H1 (cell line): ENCODE measurements around the gene ADCY9. TPM values are rescaled to one million over a fixed set of nuclear protein-coding genes. Genes with fewer than 3 reads are reported as not detected.

Experiments used
- CTCF ChIA-PET: fragments of 300-600 bp; sonication (Branson Sonifier 250); formaldehyde crosslinking; loops from one replicate; lab custom pipeline; 2021; ENCODE audit not compliant: partially characterized antibody; lab: Charles Lee
- POLR2A ChIA-PET: fragments of 300-600 bp; sonication (Branson Sonifier 250); formaldehyde crosslinking; loops from one replicate; lab custom pipeline; 2021; ENCODE audit warnings: inconsistent platforms; ENCODE audit not compliant: partially characterized antibody; lab: Charles Lee
- DNase-seq, 2 experiments: peaks; one replicate each; pipeline versions ENCODE4 v3.0.0 to v3.0.0-alpha.2; 2010 to 2022; ENCODE audit warnings: low spot score in 2 of 2, low read depth in 1 of 2, mixed read lengths in 1 of 2
- FAIRE-seq: peaks from 2 replicates; lab custom pipeline; 2011; peaks lifted over from hg19 to GRCh38; lab: Jason Lieb, UNC
- H2AFZ ChIP-seq: 2 replicates; pipeline ENCODE4 v1.8.1; 2012; ENCODE audit warnings: low read length, inconsistent platforms
- H2AK5ac ChIP-seq: 2 replicates; pipeline ENCODE4 v1.6.1; 2013; ENCODE audit warnings: low read depth, low read length
- H2BK120ac ChIP-seq: replicated peaks from 2 replicates; pipeline ENCODE3; 2013; ENCODE audit warnings: low read depth, low read length, inconsistent platforms
- H2BK12ac ChIP-seq: 2 replicates; pipeline ENCODE4 v1.6.1; 2013; ENCODE audit warnings: low read depth, low read length
- H2BK15ac ChIP-seq: 2 replicates; pipeline ENCODE4 v1.6.1; 2013; ENCODE audit warnings: low read length
- H2BK20ac ChIP-seq: 2 replicates; pipeline ENCODE4 v1.6.1; 2013; ENCODE audit warnings: low read length
- H2BK5ac ChIP-seq: 2 replicates; pipeline ENCODE4 v1.6.1; 2013; ENCODE audit warnings: low read depth, low read length
- H3K14ac ChIP-seq: 2 replicates; pipeline ENCODE4 v1.6.1; 2013; ENCODE audit warnings: inconsistent platforms; ENCODE audit not compliant: insufficient read length
- H3K18ac ChIP-seq: 2 replicates; pipeline ENCODE4 v1.6.1; 2013; ENCODE audit warnings: low read length; ENCODE audit errors: extremely low read depth
- H3K23ac ChIP-seq: 2 replicates; pipeline ENCODE4 v1.6.1; 2013; ENCODE audit warnings: inconsistent platforms; ENCODE audit not compliant: insufficient read length
- H3K23me2 ChIP-seq: 2 replicates; pipeline ENCODE4 v1.6.1; 2013; ENCODE audit warnings: low read depth, low read length
- H3K27ac ChIP-seq: 2 replicates; pipeline ENCODE4 v1.6.1; 2011; ENCODE audit warnings: low read depth, low read length, inconsistent platforms
- H3K27me3 ChIP-seq, 4 experiments: replicated peaks in 1 of 4; 1 replicate in 1 of 4; 2 replicates in 3 of 4; pipeline versions ENCODE4 v1.6.1 to v1.8.1; 2011 to 2013; ENCODE audit warnings: low read length in 3 of 4, mild to moderate bottlenecking in 3 of 4, inconsistent platforms in 2 of 4, mixed read lengths in 2 of 4, moderate library complexity in 1 of 4; ENCODE audit not compliant: control insufficient read depth in 3 of 4, insufficient read depth in 3 of 4; ENCODE audit errors: extremely low read depth in 1 of 4
- H3K36me3 ChIP-seq, 4 experiments: 2 replicates each; pipeline versions ENCODE4 v1.6.1 to v1.8.1; 2011 to 2013; ENCODE audit warnings: mild to moderate bottlenecking in 4 of 4, low read length in 3 of 4, moderate library complexity in 2 of 4, control low read depth in 1 of 4, inconsistent platforms in 1 of 4; ENCODE audit not compliant: insufficient read depth in 4 of 4, control insufficient read depth in 2 of 4
- H3K4ac ChIP-seq: replicated peaks from 2 replicates; pipeline ENCODE3; 2013; ENCODE audit warnings: low read length, low read depth, mixed read lengths, inconsistent platforms; ENCODE audit not compliant: insufficient read length
- H3K4me1 ChIP-seq, 4 experiments: replicated peaks in 1 of 4; 1 replicate in 1 of 4; 2 replicates in 3 of 4; pipeline versions ENCODE4 v1.6.1 to v1.8.1; 2011 to 2013; ENCODE audit warnings: low read length in 3 of 4, inconsistent platforms in 2 of 4, mixed read lengths in 1 of 4; ENCODE audit not compliant: insufficient read depth in 4 of 4, control insufficient read depth in 3 of 4
- H3K4me2 ChIP-seq, 2 experiments: 2 replicates each; pipeline versions ENCODE4 v1.6.1 to v1.8.1; 2011 to 2013; ENCODE audit warnings: low read depth in 2 of 2, low read length in 2 of 2, control low read depth in 1 of 2, inconsistent platforms in 1 of 2, mild to moderate bottlenecking in 1 of 2; ENCODE audit not compliant: insufficient read depth in 1 of 2
- H3K4me3 ChIP-seq, 4 experiments: fragments of 200-600, 300-600 bp in 1 of 4; sonication (generic), shearing (Covaris generic), sonication (Bioruptor Twin) in 1 of 4; 2 replicates each; pipeline versions ENCODE4 v1.5.1 to v1.8.1; 2011 to 2016; ENCODE audit warnings: low read length in 4 of 4, low read depth in 3 of 4, control low read depth in 2 of 4, inconsistent platforms in 2 of 4, mild to moderate bottlenecking in 2 of 4, mixed read lengths in 1 of 4, moderate library complexity in 1 of 4; ENCODE audit not compliant: insufficient read depth in 2 of 4; ENCODE audit errors: extremely low read depth in 1 of 4
- H3K56ac ChIP-seq: replicated peaks from 2 replicates; pipeline ENCODE3; 2013; ENCODE audit warnings: low read depth, mild to moderate bottlenecking, mixed read lengths, low read length, inconsistent platforms; ENCODE audit not compliant: insufficient read length
- H3K79me1 ChIP-seq: 2 replicates; pipeline ENCODE4 v1.6.1; 2013; ENCODE audit warnings: low read depth, low read length, control low read depth
- H3K79me2 ChIP-seq, 2 experiments: 2 replicates each; pipeline versions ENCODE4 v1.6.1 to v1.8.1; 2012 to 2013; ENCODE audit warnings: low read length in 2 of 2, mild to moderate bottlenecking in 2 of 2, inconsistent platforms in 1 of 2; ENCODE audit not compliant: insufficient read depth in 2 of 2, control insufficient read depth in 1 of 2
- H3K9ac ChIP-seq, 4 experiments: replicated peaks in 1 of 4; 1 replicate in 1 of 4; 2 replicates in 3 of 4; pipeline versions ENCODE4 v1.6.1 to v1.8.1; 2011 to 2013; ENCODE audit warnings: low read depth in 3 of 4, low read length in 3 of 4, control low read depth in 2 of 4, mild to moderate bottlenecking in 2 of 4, moderate library complexity in 2 of 4, inconsistent platforms in 1 of 4; ENCODE audit errors: extremely low read depth in 1 of 4
- H3K9me3 ChIP-seq, 2 experiments: 2 replicates each; pipeline versions ENCODE4 v1.6.1 to v1.8.1; 2012 to 2013; ENCODE audit warnings: mild to moderate bottlenecking in 2 of 2, moderate library complexity in 2 of 2, control low read depth in 1 of 2, inconsistent platforms in 1 of 2, low read depth in 1 of 2, low read length in 1 of 2, mixed read lengths in 1 of 2; ENCODE audit not compliant: insufficient read depth in 2 of 2
- H4K20me1 ChIP-seq, 2 experiments: replicated peaks in 1 of 2; 2 replicates each; pipeline versions ENCODE3 to v1.8.1; 2011 to 2013; ENCODE audit warnings: inconsistent platforms in 2 of 2, low read length in 2 of 2, mild to moderate bottlenecking in 1 of 2; ENCODE audit not compliant: insufficient read depth in 2 of 2, control insufficient read depth in 1 of 2
- H4K5ac ChIP-seq: 2 replicates; pipeline ENCODE4 v1.6.1; 2013; ENCODE audit warnings: low read length, low read depth, mixed read lengths, inconsistent platforms; ENCODE audit not compliant: insufficient read length
- H4K8ac ChIP-seq: 2 replicates; pipeline ENCODE4 v1.8.0; 2013; ENCODE audit warnings: mild to moderate bottlenecking, moderate library complexity, low read length, inconsistent platforms; ENCODE audit not compliant: insufficient read depth; ENCODE audit errors: extremely low read depth
- H4K91ac ChIP-seq: replicated peaks from 2 replicates; pipeline ENCODE3; 2013; ENCODE audit warnings: low read length, mixed read lengths, inconsistent platforms; ENCODE audit not compliant: insufficient read length
- TAF7 ChIP-seq: optimal IDR thresholded peaks from 2 replicates; pipeline ENCODE3; 2011; ENCODE audit warnings: low read depth, mild to moderate bottlenecking, inconsistent platforms, low read length, moderate library complexity, borderline replicate concordance
- WGBS, 2 experiments: shearing (Covaris generic) in 1 of 2; methylation state at CpG; one replicate each; pipeline versions ENCODE4 v1.1.6 to v1.1.7; 2013 to 2015; ENCODE audit warnings: low lambda C conversion rate in 2 of 2, mixed read lengths in 2 of 2, inconsistent platforms in 1 of 2, low coverage in 1 of 2, missing lambda C conversion rate in 1 of 2; ENCODE audit not compliant: insufficient replicate concordance in 2 of 2, insufficient coverage in 1 of 2, insufficient read length in 1 of 2; ENCODE audit errors: extremely low coverage in 1 of 2, missing lambda C conversion rate in 1 of 2; 5-methylcytosine and 5-hydroxymethylcytosine counted together
- polyA plus RNA-seq, 7 experiments: library from polyadenylated mRNA; depleted of rRNA in 3 of 7; stranded (reverse) in 5 of 7; unstranded in 2 of 7; fragments of >200 nt in 5 of 7; fragments of 200-250 nt in 2 of 7; gene quantifications; 1 replicate in 5 of 7; 2 replicates in 1 of 7; 4 replicates in 1 of 7; pipeline versions ENCODE4 v1.2.1 to v1.2.3, GENCODE V29; 2011 to 2013; ENCODE audit warnings: missing spikeins in 2 of 7, mixed read lengths in 2 of 7
- total RNA-seq: library from RNA; stranded (reverse); fragmentation: NEBNext Ultra II Directional; extraction: Animal tissue kit (Norgen Biotek cat#: 25700); gene quantifications from 2 replicates; pipeline ENCODE4 v1.2.1, GENCODE V29; 2021

The ADCY9 gene
- total and polyA plus RNA-seq, 2 of the 8 experiments (the other 6 are each of a cell fraction or from before 2014, with no cell fraction given) = 5.4 to 13.1 TPM

- H3K4me3 ChIP-seq = no peak overlapping the region
- peak overlapping the region; percentile 88 for H2BK12ac ChIP-seq
- H3K36me3 ChIP-seq = no peaks in the 10 kb centered on the region
- H2AK5ac ChIP-seq = peak overlapping the region; percentile 45; the same call in 1 of the 2 replicates
- ChIA-PET POLR2A (no interaction called here), CTCF (interaction anchor here (1.0 to 1.5 kb wide), 3 partner anchors 9 to 238 kb away, joined by 3 read pairs; no protein-coding TSS in a partner anchor)
- DNase-seq = no peak
- H2BK20ac ChIP-seq = 0 out of 2 replicates have a peak overlapping the region, but pooled peaks have one; percentile 18
- no peaks in the 10 kb centered on the region for H3K79me2 ChIP-seq
- no peak overlapping the region for H4K91ac ChIP-seq
- H3K23me2 ChIP-seq = no peaks in the 10 kb centered on the region
- H2BK120ac ChIP-seq = no peak overlapping the region
- no peak overlapping the region for H3K4me2 ChIP-seq
- peaks cover 5 to 18% (median 9%) of the 10 kb centered on the region in 4 experiments for H3K4me1 ChIP-seq
- FAIRE-seq = no peak
- H3K27ac ChIP-seq = no peak overlapping the region
- H3K27me3 ChIP-seq = no peaks in the 10 kb centered on the region
- WGBS, 2 experiments = 90% methylated on average over 20 of the region's 20 CpGs; no CpG with 5 or more reads in 1 of the 2 experiments
- TF ChIP-seq TAF7 = no peak
- H3K9ac ChIP-seq = no peak overlapping the region
- no peaks in the 10 kb centered on the region for H4K20me1 ChIP-seq
- no peaks in the 10 kb centered on the region for H3K79me1 ChIP-seq
- H4K5ac ChIP-seq = no peak overlapping the region
- H3K9me3 ChIP-seq = no peaks in the 10 kb centered on the region
- no peak overlapping the region for H3K14ac ChIP-seq
- peak overlapping the region; percentile 91 for H3K4ac ChIP-seq
- H3K23ac ChIP-seq = no peak overlapping the region
- H4K8ac ChIP-seq = no peak overlapping the region
- H2BK5ac ChIP-seq = peak overlapping the region; percentile 18; the same call in 1 of the 2 replicates
- no peak overlapping the region for H3K56ac ChIP-seq
- H2AFZ ChIP-seq = no peak overlapping the region
- H2BK15ac ChIP-seq = no peak overlapping the region
- no peak overlapping the region for H3K18ac ChIP-seq
Observed at GRCh38 chr16:4015275-4016004, 100.8 kb downstream of the ADCY9 start.
